MG63 (cell line): ENCODE measurements around the gene TBK1. TPM values are rescaled to one million over a fixed set of nuclear protein-coding genes. Genes with fewer than 3 reads are reported as not detected.

Source experiments
- DNase-seq: peaks from one replicate; pipeline ENCODE4 v3.0.0-alpha.2; 2020
- H3K27me3 ChIP-seq: fragments of 250-450 bp; sonication (Bioruptor Pico); 2 replicates; pipeline ENCODE4 v1.5.1; 2020; ENCODE audit warnings: mild to moderate bottlenecking, moderate library complexity
- H3K36me3 ChIP-seq: fragments of 250-450 bp; sonication (Bioruptor Pico); 2 replicates; pipeline ENCODE4 v1.5.1; 2020; ENCODE audit warnings: mild to moderate bottlenecking, moderate library complexity
- H3K4me3 ChIP-seq: fragments of 250-450 bp; sonication (Bioruptor Pico); 2 replicates; pipeline ENCODE4 v1.5.1; 2020; ENCODE audit warnings: mild to moderate bottlenecking, moderate library complexity
- H3K9me3 ChIP-seq: fragments of 250-450 bp; sonication (Bioruptor Pico); 2 replicates; pipeline ENCODE4 v1.5.1; 2020; ENCODE audit warnings: mild to moderate bottlenecking, moderate library complexity
- total RNA-seq: library from RNA; depleted of rRNA; stranded (reverse); fragments of >200 nt; shearing (Covaris generic); gene quantifications from 2 replicates; pipeline ENCODE4 v1.2.3, GENCODE V29; 2014; ENCODE audit warnings: low replicate concordance; rRNA removed

The TBK1 gene
- total RNA-seq, 1 experiment from 2014 or later: 11.6 TPM

- no peaks in the 10 kb centered on the region for H3K9me3 ChIP-seq
- no peak for DNase-seq
- no peaks in the 10 kb centered on the region for H3K27me3 ChIP-seq
- no peaks in the 10 kb centered on the region for H3K36me3 ChIP-seq
- H3K4me3 ChIP-seq: no peak overlapping the region
These were observed 99.8 kb downstream of the TBK1 start for GRCh38 chr12:64551676-64552075.

Other genes starting within 250 kb of the TBK1 start
- gene KICS2, start 229.8 kb upstream of the TBK1 start, total RNA-seq: 1.5 and 5.4 TPM in 2 replicates
- gene C12orf56, start 61.4 kb upstream of the TBK1 start, total RNA-seq: 0.26 TPM in 1 of 2 replicates, not detected in the other
- 51.8 and 76.8 TPM in 2 replicates for gene XPOT, start 47.7 kb upstream of the TBK1 start, total RNA-seq
- 10.1 and 10.3 TPM in 2 replicates for gene RASSF3, start 158.4 kb downstream of the TBK1 start, total RNA-seq